Stimulated activated CD8-positive, alpha-beta memory T cell treated with anti-CD3 and anti-CD28 coated beads, Interleukin-7, amount 100 ng/mL, for 24 hours (primary cell): ENCODE results near the gene IGFLR1.
A peak's percentile ranks its signal among the peaks of the same experiment; 100 is the strongest.
"Not testable (repeated sequence)": the region's sequence is repeated elsewhere in the genome, so short reads cannot be mapped to it uniquely, and the experiment has no call there.

ENCODE experiments used
- DNase-seq: peaks from one replicate; pipeline ENCODE4 v3.0.0-alpha.2; 2020; ENCODE audit warnings: low read depth

Gene IGFLR1

DNA sequence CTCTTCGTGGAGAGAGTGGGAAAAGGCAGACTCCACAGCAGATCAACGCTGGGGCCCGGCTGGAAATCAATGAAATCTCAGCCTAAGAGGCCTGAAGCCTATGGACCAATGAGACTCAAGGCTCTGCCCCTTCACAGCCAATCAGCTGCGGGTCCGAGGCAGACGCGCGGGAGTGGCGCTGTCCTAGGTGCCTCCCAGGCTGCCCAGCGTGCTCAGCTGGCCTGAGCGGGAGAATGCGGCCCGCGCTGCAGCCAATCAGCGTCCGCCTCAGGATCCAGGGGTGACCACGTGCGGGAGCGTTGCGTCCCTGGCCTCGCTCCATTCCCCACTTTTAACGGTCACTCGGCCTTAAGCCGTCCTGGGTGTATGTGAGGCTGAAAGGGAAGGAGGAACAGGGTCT lies 38.0 kb downstream of the IGFLR1 start, which contains the start of gene ZBTB32:
Gene ZBTB32, plus strand, starts transcription at position 341 of the 400 bp plus-strand sequence. CDS start 10,069 bp downstream, outside the sequence.
- DNase-seq, result no peak

DNA sequence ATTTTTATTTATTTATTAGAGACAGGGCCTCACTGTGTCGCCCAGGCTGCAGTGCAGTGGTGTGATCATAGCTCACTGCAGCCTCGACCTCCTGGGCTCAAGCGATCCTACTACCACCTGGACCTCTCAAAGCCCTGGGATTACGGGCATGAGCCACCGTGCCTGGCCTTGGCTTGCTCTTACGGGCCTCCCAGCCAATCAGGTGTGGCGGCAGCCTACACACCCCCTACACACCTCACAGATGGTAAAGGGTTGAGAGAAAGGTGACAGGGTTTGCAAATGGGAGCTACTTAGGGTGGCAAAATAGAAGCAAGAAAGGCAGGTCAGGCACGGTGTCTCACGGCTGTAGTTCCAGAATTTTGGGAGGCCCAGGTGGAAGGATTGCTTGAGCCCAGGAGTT lies 38.9 kb downstream of the IGFLR1 start:
- DNase-seq, result no peak

GRCh38 chr19:35702223-35703012 lies 39.8 kb downstream of the IGFLR1 start:
- DNase-seq, result peak; percentile 79

GRCh38 chr19:35696835-35697234 lies 45.4 kb downstream of the IGFLR1 start:
- DNase-seq, result no peak

DNA sequence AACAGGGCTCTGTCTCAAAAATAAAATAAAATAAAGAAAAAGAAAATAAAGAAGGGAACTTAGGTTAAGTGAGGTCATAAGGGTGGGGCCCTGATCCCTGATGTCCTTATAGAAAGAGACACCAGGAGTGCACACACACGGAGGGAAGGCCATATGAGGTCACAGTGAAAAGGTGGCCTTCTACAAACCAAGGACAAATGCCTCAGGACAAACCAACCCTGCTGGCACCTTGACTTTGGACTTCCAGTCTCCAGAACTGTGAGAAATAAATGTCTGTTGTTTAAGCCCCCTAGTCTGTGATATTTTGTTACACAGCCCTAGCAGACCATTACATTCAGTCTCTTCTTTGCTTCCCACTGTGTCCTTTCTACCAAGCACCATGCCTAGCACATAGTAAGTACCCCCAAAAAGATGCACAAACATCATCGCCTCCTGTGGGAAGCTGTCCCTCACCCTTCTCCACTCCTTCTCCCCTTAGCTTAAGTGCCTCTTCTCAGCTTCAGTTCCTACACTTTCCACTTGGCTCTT lies 46.3 kb downstream of the IGFLR1 start:
- no peak for DNase-seq

GRCh38 chr19:35693835-35694599 lies 48.2 kb downstream of the IGFLR1 start:
- DNase-seq, result peak; percentile 83

DNA sequence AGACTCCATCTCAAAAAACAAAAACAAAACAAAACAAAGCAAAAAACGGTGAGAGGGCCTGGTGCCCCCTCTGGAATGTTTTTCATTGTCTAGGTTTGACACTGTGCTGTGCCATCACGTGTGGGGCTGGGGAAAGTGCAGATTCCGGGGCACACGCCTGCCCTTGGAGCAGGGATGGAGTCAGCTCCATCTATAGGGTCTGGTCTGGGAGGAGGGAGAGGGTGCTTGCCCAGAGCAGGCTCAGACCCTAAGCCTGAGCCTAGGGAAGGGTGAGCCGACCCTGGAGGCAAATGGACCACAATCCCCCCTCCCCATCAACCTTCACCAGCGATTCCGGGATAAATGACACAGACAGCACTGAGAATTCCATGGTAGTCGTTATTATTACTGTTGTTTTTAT lies 48.8 kb downstream of the IGFLR1 start:
- no peak for DNase-seq

DNA sequence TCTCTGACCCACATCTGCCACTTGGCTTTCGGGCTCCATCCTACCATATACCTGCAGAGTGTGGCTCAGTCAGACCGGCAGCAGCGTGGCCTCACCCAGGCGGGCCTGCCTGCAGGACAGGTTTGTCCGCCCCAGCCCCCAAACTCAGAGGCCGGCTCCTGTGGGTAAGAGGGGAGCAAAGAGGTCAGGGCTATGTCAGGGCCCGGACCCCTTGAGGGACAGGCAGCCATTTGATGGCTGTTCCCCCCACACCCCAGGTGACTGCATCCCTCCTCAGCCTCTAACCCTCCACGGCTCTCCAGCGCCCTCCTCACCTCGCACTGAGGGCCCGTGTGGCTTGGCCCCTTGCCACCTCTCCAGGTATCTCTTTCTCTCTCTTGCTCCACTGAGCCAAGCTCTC lies 50.2 kb downstream of the IGFLR1 start:
- no peak for DNase-seq

DNA sequence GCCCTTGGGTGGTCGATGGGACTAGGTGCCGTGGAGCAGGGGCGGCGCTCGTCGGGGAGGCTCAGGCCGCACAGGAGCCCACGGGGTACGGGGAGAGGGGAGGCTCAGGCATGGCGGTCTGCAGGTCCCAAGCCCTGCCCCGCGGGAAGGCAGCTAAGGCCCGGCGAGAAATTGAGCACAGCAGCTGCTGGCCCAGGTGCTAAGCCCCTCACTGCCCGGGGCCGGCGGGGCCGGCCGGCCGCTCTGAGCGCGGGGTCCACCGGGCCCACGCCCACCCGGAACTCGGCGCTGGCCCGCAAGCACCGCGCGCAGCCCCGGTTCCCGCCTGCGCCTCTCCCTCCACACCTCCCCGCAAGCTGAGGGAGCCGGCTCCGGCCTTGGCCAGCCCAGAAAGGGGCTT lies 51.1 kb downstream of the IGFLR1 start:
- DNase-seq, result not testable (repeated sequence)

DNA sequence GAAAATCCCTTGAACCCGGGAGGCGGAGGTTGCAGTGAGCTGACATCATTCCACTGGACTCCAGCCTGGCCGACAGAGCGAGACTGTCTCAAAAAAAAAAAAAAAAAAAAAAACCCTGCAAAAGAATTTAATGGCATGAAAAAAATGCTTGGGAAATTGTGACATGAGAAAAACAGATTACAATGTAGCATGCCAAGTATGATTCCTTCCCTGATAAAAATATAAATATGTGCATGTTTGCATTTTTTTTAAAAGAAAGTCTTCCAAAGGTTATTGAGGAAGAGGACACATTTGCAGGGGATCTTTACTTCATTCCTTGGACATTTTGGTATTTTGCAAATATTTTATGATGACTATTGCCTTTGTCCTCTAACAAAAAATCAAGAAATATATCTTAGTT lies 52.4 kb downstream of the IGFLR1 start:
- DNase-seq, result no peak
